Endothelial cell (in vitro differentiated cells): ENCODE data around the gene PHETA1. TPM values are rescaled to one million over a fixed set of nuclear protein-coding genes. Genes with fewer than 3 reads are reported as not detected.

Experiments
- DNase-seq: peaks from one replicate; pipeline ENCODE4 v3.0.0; 2021; ENCODE audit warnings: low spot score
- H3K27ac Mint-ChIP-seq: one replicate; pipeline ENCODE4 v1.8.0; 2021; ENCODE audit warnings: mixed read lengths, inconsistent platforms; ENCODE audit not compliant: unreplicated experiment
- H3K27me3 Mint-ChIP-seq: one replicate; pipeline ENCODE4 v1.8.0; 2021; ENCODE audit warnings: mild to moderate bottlenecking, moderate library complexity, mixed read lengths, inconsistent platforms; ENCODE audit not compliant: unreplicated experiment
- H3K36me3 Mint-ChIP-seq: one replicate; pipeline ENCODE4 v1.8.0; 2021; ENCODE audit warnings: mild to moderate bottlenecking, low read depth, mixed read lengths, inconsistent platforms; ENCODE audit not compliant: unreplicated experiment
- H3K4me1 Mint-ChIP-seq: one replicate; pipeline ENCODE4 v1.8.0; 2021; ENCODE audit warnings: mild to moderate bottlenecking, mixed read lengths, inconsistent platforms; ENCODE audit not compliant: unreplicated experiment
- H3K4me3 Mint-ChIP-seq: one replicate; pipeline ENCODE4 v1.8.0; 2021; ENCODE audit warnings: mild to moderate bottlenecking, mixed read lengths, inconsistent platforms; ENCODE audit not compliant: unreplicated experiment
- H3K9me3 Mint-ChIP-seq: one replicate; pipeline ENCODE4 v1.8.0; 2021; ENCODE audit warnings: mixed read lengths, inconsistent platforms; ENCODE audit not compliant: unreplicated experiment
- CTCF ChIP-seq: fragments of 200-600 bp; sonication (generic); IDR thresholded peaks from one replicate; pipeline ENCODE4 v1.5.0; 2021; ENCODE audit warnings: antibody characterized with exemption; ENCODE audit not compliant: unreplicated experiment
- total RNA-seq: library from RNA; stranded (reverse); fragmentation: NEBNext Ultra II Directional; extraction: Animal tissue kit (Norgen Biotek cat#: 25700); gene quantifications from one replicate; pipeline ENCODE4 v1.2.1, GENCODE V29; 2021; ENCODE audit not compliant: unreplicated experiment

PHETA1 gene
- total RNA-seq, 1 donor from 2014 or later: 14.8 TPM

DNA sequence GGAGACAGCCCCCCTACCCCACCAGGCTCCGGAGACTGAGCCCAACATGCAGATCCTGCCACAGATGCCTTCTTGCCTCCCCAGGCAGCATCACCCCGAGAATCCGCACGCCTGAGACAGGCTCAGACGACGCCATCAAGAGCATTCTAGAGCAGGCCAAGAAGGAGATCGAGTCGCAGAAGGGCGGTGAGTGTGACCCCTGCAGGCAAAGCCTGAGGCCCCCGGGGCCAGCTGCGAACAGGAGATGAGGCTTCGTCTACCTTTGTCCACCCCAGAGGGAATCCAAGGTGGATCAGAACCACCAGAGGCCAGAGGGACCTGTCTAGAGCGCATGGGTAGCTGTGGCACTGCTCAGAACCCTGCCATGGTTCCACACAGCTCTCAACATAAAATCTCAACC is 56.9 kb downstream of the PHETA1 start:
- no peak overlapping the region for H3K4me3 Mint-ChIP-seq
- DNase-seq: no peak
- H3K36me3 Mint-ChIP-seq: no peaks in the 10 kb centered on the region
- H3K27ac Mint-ChIP-seq: no peak overlapping the region
- no peaks in the 10 kb centered on the region for H3K27me3 Mint-ChIP-seq
- no peaks in the 10 kb centered on the region for H3K9me3 Mint-ChIP-seq
- H3K4me1 Mint-ChIP-seq: no peaks in the 10 kb centered on the region
- TF ChIP-seq CTCF: no peak

- H3K4me3 Mint-ChIP-seq: no peak overlapping the region
- H3K27ac Mint-ChIP-seq: no peak overlapping the region
- H3K4me1 Mint-ChIP-seq: no peaks in the 10 kb centered on the region
- H3K36me3 Mint-ChIP-seq: no peaks in the 10 kb centered on the region
- no peaks in the 10 kb centered on the region for H3K27me3 Mint-ChIP-seq
- TF ChIP-seq CTCF: no peak
- no peaks in the 10 kb centered on the region for H3K9me3 Mint-ChIP-seq
- DNase-seq: no peak
Observed at GRCh38 chr12:111311011-111311410, 57.9 kb downstream of the PHETA1 start.

Other genes with a start within 250 kb of the PHETA1 start
- 93.7 TPM for gene SH2B3, start 36.8 kb upstream of the PHETA1 start, total RNA-seq
- 69.4 TPM for gene ATXN2, start 230.2 kb upstream of the PHETA1 start, total RNA-seq